ENCODE measurements around the gene NQO2. TPM values are rescaled to one million over a fixed set of nuclear protein-coding genes. Genes with fewer than 3 reads are reported as not detected.

NQO2 gene
- total RNA-seq, 1 donor from 2014 or later, result 22.4 TPM

DNA sequence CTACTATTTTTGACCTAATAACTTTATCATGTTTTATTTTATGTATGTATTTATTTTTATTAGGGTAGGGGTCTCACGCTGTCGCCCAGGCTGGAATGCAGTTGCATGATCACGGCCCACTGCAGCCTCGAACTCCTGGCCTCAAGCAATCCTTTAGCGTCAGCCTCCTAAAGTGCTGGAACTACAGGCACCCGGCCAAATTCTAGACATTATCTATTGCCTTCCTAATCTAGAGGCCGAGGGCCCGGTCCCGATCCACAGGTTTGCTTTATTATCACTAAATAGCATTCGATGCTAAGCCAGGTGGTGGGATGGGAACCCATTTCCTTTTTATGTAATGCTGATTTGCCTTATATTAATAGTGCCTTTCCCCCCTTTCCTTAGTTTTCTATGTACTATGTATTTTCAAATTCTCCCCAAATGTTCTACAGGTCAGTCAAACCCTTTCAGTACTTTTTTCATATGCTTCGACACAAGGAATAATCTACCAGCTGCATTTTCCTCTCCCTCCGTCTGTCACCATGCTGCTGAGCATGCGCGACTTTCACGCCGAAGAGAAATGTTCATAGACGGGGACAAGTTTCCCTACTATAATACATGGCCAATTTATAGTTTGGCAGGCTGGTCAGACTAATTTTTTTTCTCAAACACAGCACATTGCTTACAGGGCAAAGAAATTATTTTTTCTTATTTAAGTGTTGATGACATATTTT, 34.7 kb upstream of the NQO2 start:
- Histone ChIP-seq H3K4me1 (peaks cover 68% of the 10 kb centered on the region), H3K27me3 (ENCODE audit: low read depth) (no peaks in the 10 kb centered on the region), H3K9me3 (no peaks in the 10 kb centered on the region), H3K27ac (no peak overlapping the region), H3K4me3 (no peak overlapping the region), H3K36me3 (peaks cover 4% of the 10 kb centered on the region)
- ATAC-seq (no peak), DNase-seq (no peak)
- TF ChIP-seq CTCF (IDR thresholded peaks at IDR 0.05), result no peak
- intact Hi-C loops (cut with DNase I), result no loop called here

DNA sequence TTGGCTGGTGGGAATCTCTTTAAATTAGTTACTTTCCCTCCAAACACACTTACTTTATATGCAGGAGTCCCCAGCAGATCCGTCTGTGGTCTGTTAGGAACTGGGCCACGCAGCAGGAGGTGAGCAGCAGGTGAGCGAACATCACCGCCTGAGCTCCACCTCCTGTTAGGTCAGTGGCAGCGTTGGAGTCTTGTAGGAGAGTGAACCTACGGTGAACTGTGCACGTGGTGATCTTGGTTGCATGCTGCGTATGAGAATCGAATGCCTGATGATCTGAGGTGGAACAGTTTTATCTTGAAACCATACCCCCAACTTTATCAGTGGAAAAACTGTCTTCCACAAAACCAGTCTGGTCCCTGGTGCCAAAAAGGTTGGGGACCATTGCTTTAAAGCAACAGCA, 33.3 kb upstream of the NQO2 start:
- Histone ChIP-seq H3K36me3 (peaks cover 4% of the 10 kb centered on the region), H3K9me3 (no peaks in the 10 kb centered on the region), H3K4me1 (peaks cover 60% of the 10 kb centered on the region), H3K27ac (no peak overlapping the region), H3K27me3 (ENCODE audit: low read depth) (no peaks in the 10 kb centered on the region), H3K4me3 (no peak overlapping the region)
- TF ChIP-seq CTCF (IDR thresholded peaks at IDR 0.05), result no peak
- no peak for ATAC-seq
- no peak for DNase-seq
- intact Hi-C loops (cut with DNase I), result no loop called here

DNA sequence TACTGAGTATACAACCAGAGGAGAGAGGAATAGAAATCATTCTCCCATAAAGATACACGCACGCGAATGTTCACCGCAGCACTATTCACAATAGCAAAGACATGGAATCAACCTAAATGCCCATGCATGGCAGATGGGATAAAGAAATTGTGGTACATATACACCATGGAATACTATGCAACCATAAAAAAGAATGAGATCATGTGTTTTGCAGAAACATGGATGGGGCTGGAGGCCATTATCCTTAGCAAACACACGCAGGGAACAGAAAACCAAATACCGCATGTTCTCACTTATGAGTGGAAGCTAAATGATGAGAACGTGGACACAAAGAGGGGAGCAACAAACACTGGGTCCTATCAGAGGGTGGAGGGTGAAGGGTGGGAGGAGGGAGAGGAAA, 31.8 kb upstream of the NQO2 start:
- Histone ChIP-seq H3K4me1 (peaks cover 52% of the 10 kb centered on the region), H3K27me3 (ENCODE audit: low read depth) (no peaks in the 10 kb centered on the region), H3K27ac (no peak overlapping the region), H3K4me3 (no peak overlapping the region), H3K9me3 (no peaks in the 10 kb centered on the region), H3K36me3 (peaks cover 4% of the 10 kb centered on the region)
- intact Hi-C loops (cut with DNase I), result no loop called here
- TF ChIP-seq CTCF (IDR thresholded peaks at IDR 0.05), result no peak
- DNase-seq (no peak), ATAC-seq (no peak)

DNA sequence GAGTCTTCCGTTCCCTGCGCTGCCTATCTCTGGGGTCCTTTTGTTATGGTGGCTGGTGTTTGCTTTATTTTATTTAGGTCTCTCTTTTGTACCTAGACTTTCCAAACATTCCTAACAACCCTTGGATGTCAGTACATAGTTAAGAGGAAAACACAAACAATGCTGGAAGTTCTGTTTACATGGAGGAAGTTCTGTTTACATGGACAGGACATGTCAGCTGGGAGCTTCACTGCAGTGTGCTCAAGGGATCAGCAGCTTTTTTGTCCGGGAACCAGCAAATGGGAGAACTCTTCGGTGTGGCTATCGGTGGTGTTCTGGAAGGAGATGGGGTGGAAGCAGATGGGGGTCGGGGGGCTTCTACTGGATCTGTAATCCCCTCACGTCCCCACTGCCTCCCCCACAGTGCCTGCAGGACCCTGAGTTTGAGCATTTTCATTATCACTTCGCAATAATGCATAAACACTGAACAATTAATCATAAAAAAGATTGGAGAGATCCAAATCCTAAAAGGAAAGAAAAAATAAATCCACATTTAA, 31.0 kb upstream of the NQO2 start:
- H3K27ac ChIP-seq, result peak overlapping the region; percentile 37
- H3K36me3 ChIP-seq, result peaks cover 4% of the 10 kb centered on the region
- peak overlapping the region; percentile 28 for H3K4me3 ChIP-seq
- H3K4me1 ChIP-seq, result peaks cover 45% of the 10 kb centered on the region
- H3K27me3 ChIP-seq (ENCODE audit: low read depth), result no peaks in the 10 kb centered on the region
- no peak for TF ChIP-seq CTCF (IDR thresholded peaks at IDR 0.05)
- intact Hi-C loops (cut with DNase I), result no loop called here
- no peak for DNase-seq
- no peak for ATAC-seq
- no peaks in the 10 kb centered on the region for H3K9me3 ChIP-seq

DNA sequence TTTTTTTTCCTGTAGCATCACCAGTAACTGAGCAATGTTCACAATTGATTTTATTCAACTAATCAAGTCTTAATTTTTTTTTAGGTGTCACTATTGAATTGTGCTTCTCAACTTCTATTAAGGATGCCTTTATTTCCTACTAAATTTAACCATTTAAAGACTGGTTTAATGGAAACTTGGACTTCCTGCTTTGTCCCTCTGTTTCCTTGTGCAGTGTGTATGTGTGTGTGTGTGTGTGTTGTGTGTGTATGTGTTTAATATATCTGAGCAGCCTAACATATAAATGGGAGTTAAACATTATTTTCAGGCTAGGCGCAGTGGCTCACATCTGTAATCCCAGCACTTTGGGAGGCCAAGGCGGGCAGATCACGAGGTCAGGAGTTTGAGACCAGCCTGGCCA, 30.1 kb upstream of the NQO2 start:
- Histone ChIP-seq H3K27me3 (ENCODE audit: low read depth) (no peaks in the 10 kb centered on the region), H3K27ac (peak overlapping the region; percentile 98), H3K9me3 (no peaks in the 10 kb centered on the region), H3K4me3 (peak overlapping the region; percentile 74), H3K36me3 (peaks cover 4% of the 10 kb centered on the region), H3K4me1 (peaks cover 42% of the 10 kb centered on the region)
- intact Hi-C loops (cut with DNase I), result no loop called here
- DNase-seq (no peak), ATAC-seq (no peak)
- TF ChIP-seq CTCF (IDR thresholded peaks at IDR 0.05), result no peak

Data from lower lobe of right lung (tissue), 2 donors.